OCI-LY7 (cell line): Measurements from ENCODE around the gene SUSD4. TPM values are rescaled to one million over a fixed set of nuclear protein-coding genes. Genes with fewer than 3 reads are reported as not detected.

Experiments used
- BruUV-seq: library from RNA; stranded (reverse); fragments of 400-500 nt; replicated peaks from 2 replicates; lab custom pipeline; 2021; lab: Mats Ljungman, UMichigan
- CTCF ChIA-PET: fragments of 300-600 bp; sonication (Branson Sonifier 250); formaldehyde crosslinking; loops from one replicate; lab custom pipeline; 2022; ENCODE audit warnings: antibody characterized with exemption; ENCODE audit not compliant: unreplicated experiment; lab: Charles Lee
- POLR2A ChIA-PET: fragments of 300-600 bp; sonication (Branson Sonifier 250); formaldehyde crosslinking; loops from one replicate; lab custom pipeline; 2022; ENCODE audit warnings: antibody characterized with exemption; lab: Charles Lee
- DNase-seq: peaks from one replicate; pipeline ENCODE4 v3.0.0-alpha.2; 2015; ENCODE audit warnings: low spot score
- H2AFZ ChIP-seq: fragments of 200-600 bp; sonication (generic), shearing (Covaris generic); 2 replicates; pipeline ENCODE4 v1.6.1; 2014; ENCODE audit warnings: mild to moderate bottlenecking, antibody characterized with exemption, low read length, moderate library complexity
- H3K27ac ChIP-seq: fragments of 200-600 bp; sonication (generic); 2 replicates; pipeline ENCODE4 v1.5.1; 2014; ENCODE audit warnings: mixed run types, low read depth, mild to moderate bottlenecking, moderate library complexity, low read length, inconsistent platforms; ENCODE audit not compliant: poor library complexity, severe bottlenecking
- H3K36me3 ChIP-seq: fragments of 200-600 bp; sonication (generic); 2 replicates; pipeline ENCODE4 v1.6.1; 2014; ENCODE audit warnings: mild to moderate bottlenecking, antibody characterized with exemption, low read length, moderate library complexity, mixed read lengths; ENCODE audit not compliant: insufficient read depth
- H3K4me1 ChIP-seq: fragments of 200-600 bp; sonication (generic); 2 replicates; pipeline ENCODE4 v1.5.1; 2014; ENCODE audit warnings: mild to moderate bottlenecking, low read length; ENCODE audit not compliant: insufficient read depth, poor library complexity, severe bottlenecking
- H3K4me2 ChIP-seq: fragments of 200-600 bp; sonication (generic); 2 replicates; pipeline ENCODE4 v1.6.1; 2014; ENCODE audit warnings: mild to moderate bottlenecking, low read length
- H3K4me3 ChIP-seq: fragments of 200-600 bp; sonication (generic); 2 replicates; pipeline ENCODE4 v1.5.1; 2014; ENCODE audit warnings: mild to moderate bottlenecking, low read depth, low read length; ENCODE audit not compliant: poor library complexity, severe bottlenecking
- H3K79me2 ChIP-seq: fragments of 200-600 bp; sonication (generic); 2 replicates; pipeline ENCODE4 v1.6.1; 2016; ENCODE audit warnings: low read depth, mild to moderate bottlenecking, low read length, moderate library complexity, mixed read lengths; ENCODE audit not compliant: insufficient read depth
- H3K9me2 ChIP-seq: fragments of 200-600 bp; sonication (generic); 2 replicates; pipeline ENCODE4 v1.6.1; 2016; ENCODE audit warnings: mild to moderate bottlenecking, low read length, mixed read lengths; ENCODE audit not compliant: insufficient read depth
- H3K9me3 ChIP-seq: fragments of 200-600 bp; sonication (generic); 2 replicates; pipeline ENCODE4 v1.6.1; 2014; ENCODE audit warnings: mild to moderate bottlenecking, mixed run types, low read length, mixed read lengths
- H4K20me1 ChIP-seq: fragments of 200-600 bp; sonication (generic); 2 replicates; pipeline ENCODE4 v1.6.1; 2014; ENCODE audit warnings: mild to moderate bottlenecking, antibody characterized with exemption, low read length, moderate library complexity, mixed read lengths; ENCODE audit not compliant: insufficient read depth
- EZH2phosphoT487 ChIP-seq: fragments of 200-600 bp; sonication (generic); IDR thresholded peaks from 2 replicates; pipeline ENCODE4 v1.6.1; 2018; ENCODE audit warnings: low read depth, borderline replicate concordance, mild to moderate bottlenecking, mixed run types, antibody characterized with exemption, low read length, moderate library complexity, mixed read lengths
- intact Hi-C: fragments of 100-400 bp; cut with micrococcal nuclease; formaldehyde crosslinking; loops from one replicate; pipeline ENCODE4 v1.10.0; 2022; ENCODE audit not compliant: unreplicated experiment
- total RNA-seq, 2 experiments: library from RNA; depleted of rRNA in 1 of 2; stranded (reverse); fragments of >200 nt in 1 of 2; shearing (Covaris generic) in 1 of 2; gene quantifications; 2 replicates each; pipeline ENCODE4 v1.2.3, GENCODE V29; 2014 to 2022
- TF ChIP-seq, protein P1 (sequence below): fragments of 200-600 bp; sonication (generic); conservative IDR thresholded peaks from 2 replicates; pipeline ENCODE4 v1.5.1; 2014; ENCODE audit warnings: mild to moderate bottlenecking, antibody characterized with exemption, low read length, moderate library complexity, mixed read lengths

Gene SUSD4
- total RNA-seq, 2 experiments from 2014 or later, result 0.42 TPM; not detected in 1

DNA sequence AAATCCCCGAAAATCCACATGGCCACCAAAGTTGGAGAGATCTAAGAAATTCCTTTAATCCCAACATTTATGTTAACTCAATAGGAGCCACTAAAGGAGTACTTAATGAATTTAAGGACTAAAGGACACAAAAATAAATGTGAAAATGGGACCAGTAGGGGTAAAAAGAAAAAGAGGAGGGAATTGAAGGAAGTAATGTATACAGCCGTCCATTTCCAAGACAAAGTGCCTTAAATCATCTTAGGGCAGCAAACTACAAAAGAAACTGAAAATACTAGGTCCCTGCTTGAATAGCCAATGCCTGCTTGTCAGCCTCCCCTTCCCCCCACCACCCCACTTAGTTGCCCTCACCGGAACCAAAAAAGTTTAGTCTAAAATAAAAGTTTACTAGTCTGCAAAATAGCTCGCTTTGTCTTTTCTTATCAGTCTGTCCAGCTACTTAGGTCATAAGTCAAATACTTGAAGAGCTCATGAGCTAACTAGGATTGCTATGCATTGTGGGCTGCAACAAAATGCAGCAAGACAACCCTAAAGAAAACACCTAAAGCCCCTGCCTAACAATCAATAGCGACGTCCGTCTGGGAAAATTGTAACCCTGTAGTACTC lies 154.6 kb downstream of the SUSD4 start:
- TF ChIP-seq, protein P1, sequence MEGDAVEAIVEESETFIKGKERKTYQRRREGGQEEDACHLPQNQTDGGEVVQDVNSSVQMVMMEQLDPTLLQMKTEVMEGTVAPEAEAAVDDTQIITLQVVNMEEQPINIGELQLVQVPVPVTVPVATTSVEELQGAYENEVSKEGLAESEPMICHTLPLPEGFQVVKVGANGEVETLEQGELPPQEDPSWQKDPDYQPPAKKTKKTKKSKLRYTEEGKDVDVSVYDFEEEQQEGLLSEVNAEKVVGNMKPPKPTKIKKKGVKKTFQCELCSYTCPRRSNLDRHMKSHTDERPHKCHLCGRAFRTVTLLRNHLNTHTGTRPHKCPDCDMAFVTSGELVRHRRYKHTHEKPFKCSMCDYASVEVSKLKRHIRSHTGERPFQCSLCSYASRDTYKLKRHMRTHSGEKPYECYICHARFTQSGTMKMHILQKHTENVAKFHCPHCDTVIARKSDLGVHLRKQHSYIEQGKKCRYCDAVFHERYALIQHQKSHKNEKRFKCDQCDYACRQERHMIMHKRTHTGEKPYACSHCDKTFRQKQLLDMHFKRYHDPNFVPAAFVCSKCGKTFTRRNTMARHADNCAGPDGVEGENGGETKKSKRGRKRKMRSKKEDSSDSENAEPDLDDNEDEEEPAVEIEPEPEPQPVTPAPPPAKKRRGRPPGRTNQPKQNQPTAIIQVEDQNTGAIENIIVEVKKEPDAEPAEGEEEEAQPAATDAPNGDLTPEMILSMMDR, result no peak
- no peak for TF ChIP-seq EZH2phosphoT487
- Histone ChIP-seq H3K4me2 (no peak overlapping the region), H2AFZ (no peak overlapping the region), H3K4me1 (no peaks in the 10 kb centered on the region), H3K27ac (no peak overlapping the region), H3K36me3 (no peaks in the 10 kb centered on the region), H3K79me2 (no peaks in the 10 kb centered on the region), H4K20me1 (no peaks in the 10 kb centered on the region), H3K4me3 (no peak overlapping the region), H3K9me2 (no peaks in the 10 kb centered on the region), H3K9me3 (no peaks in the 10 kb centered on the region)
- no peak for DNase-seq
- ChIA-PET POLR2A (no interaction called here), CTCF (no interaction called here)
- BruUV-seq, result no TSS peak
- intact Hi-C loops, result no loop called here

DNA sequence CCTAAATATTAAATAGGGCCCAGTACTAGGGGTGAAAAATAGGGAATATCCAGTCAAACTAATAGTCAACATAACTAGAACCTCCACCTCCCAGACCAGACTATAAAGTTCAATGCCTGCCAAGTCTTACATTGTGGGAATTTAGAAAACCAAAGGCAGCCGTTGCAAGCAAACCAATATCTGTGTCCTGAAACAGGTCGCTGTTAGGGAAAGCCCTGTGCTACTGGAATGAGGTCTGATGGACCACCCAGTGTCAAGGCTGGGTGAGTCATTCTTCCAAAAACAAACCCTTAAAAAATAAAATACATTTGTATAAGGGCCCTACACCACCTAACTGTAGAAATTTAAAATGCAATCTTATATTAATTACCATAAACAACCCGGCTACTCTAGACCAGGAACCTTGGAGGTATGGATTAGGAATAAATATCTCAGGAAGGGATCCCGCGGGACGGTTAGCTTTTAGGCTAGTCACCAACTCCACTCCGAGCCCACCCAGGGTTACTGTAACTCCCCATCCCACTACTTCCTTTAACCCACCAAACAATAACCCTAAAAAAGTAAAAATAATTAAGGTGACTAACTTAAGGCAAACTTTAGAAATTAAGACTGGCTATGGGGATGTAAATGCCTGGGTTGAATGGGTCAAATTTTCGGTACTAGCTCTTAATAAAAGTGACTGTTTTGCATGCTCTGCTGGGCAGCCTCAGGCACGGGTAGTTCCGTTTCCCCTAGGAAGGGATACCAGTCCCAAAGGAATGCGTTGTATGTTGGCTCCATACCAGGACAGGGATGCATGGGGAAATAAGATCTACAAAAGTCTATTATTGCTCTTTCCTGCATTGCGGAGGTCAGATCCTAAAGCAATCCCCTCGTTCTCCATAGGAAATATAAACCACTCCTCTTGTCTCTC lies 155.6 kb downstream of the SUSD4 start:
- ChIA-PET CTCF (no interaction called here), POLR2A (no interaction called here)
- no peaks in the 10 kb centered on the region for H3K36me3 ChIP-seq
- BruUV-seq, result no TSS peak
- no peak overlapping the region for H3K4me3 ChIP-seq
- H3K4me1 ChIP-seq, result no peaks in the 10 kb centered on the region
- no peaks in the 10 kb centered on the region for H4K20me1 ChIP-seq
- H3K4me2 ChIP-seq, result no peak overlapping the region
- H3K27ac ChIP-seq, result no peak overlapping the region
- no peaks in the 10 kb centered on the region for H3K9me2 ChIP-seq
- no peaks in the 10 kb centered on the region for H3K79me2 ChIP-seq
- intact Hi-C loops, result no loop called here
- DNase-seq, result no peak
- no peak overlapping the region for H2AFZ ChIP-seq
- no peaks in the 10 kb centered on the region for H3K9me3 ChIP-seq
- TF ChIP-seq, protein P1, result no peak
- TF ChIP-seq EZH2phosphoT487, result no peak
